Activated CD4-positive, CD25-positive, alpha-beta regulatory T cell (primary cell): Measurements from ENCODE around the gene TBCD.
"Not testable (repeated sequence)": the region's sequence is repeated elsewhere in the genome, so short reads cannot be mapped to it uniquely, and the experiment has no call there.

ENCODE experiments used
- DNase-seq, 4 experiments: peaks; one replicate each; lab custom pipeline; 2025; lab: John Stamatoyannopoulos, UW

Gene TBCD

DNA sequence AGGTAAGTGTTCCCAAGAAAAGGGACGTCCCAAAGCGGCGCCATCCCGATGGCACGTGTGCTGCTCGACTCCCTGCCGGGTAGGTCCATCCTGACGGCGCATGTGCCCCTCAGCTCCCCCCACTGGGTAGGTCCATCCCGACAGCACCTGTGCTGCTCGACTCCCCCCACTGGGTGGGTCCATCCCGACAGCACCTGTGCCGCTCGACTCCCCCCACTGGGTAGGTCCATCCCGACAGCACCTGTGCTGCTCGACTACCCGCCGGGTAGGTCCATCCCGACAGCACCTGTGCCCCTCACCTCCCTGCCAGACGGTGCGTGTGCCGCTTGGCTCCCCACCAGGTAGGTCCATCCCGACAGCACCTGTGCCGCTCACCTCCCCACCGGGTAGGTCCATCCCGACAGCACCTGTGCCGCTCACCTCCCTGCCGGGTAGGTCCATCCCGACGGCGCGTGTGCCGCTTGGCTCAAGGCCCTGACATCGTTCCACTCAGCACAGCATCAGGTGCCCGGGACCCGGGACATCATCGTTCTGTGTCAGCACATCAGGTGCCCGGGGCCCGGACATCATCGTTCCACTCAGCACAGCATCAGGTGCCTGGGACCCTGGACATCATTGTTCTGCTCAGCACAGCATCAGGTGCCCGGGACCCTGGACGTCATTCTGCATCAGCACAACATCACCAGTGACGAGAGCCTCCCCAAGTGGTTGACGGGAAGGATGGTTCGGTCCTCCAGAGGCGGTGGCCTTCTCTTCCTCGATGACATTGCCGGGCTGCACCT is 22.2 kb upstream of the TBCD start:
- no peak for DNase-seq

DNA sequence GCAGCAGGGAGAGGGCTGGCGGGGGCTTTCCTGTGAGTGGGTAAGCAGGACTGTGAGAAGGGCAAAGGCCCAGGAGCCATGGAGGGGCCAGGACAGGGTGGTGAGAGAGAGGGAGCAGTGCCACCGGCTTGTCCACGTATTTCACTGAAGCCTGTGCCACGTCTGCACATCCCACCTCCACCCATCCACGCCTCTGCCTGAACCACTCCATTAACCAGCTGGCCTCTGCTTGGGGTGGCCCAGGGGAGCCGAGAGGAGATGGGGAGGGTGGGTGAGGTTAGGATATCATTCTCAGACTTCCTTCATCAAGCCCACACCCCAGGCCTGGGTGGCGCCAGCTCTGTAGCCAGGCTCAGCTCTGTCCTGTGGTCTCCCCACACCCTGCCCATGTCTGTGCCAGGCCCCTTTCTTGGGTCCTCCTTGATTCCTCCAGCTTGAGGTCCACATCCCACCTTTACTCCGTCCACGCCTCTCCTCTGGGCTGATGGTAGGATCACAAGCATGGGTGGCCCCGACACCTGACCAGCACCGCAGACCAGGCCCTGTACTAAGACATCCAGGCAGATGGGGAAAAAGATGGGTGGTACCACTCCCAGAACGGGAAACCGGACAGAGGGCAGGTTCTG is 19.6 kb upstream of the TBCD start:
- no peak for DNase-seq

DNA sequence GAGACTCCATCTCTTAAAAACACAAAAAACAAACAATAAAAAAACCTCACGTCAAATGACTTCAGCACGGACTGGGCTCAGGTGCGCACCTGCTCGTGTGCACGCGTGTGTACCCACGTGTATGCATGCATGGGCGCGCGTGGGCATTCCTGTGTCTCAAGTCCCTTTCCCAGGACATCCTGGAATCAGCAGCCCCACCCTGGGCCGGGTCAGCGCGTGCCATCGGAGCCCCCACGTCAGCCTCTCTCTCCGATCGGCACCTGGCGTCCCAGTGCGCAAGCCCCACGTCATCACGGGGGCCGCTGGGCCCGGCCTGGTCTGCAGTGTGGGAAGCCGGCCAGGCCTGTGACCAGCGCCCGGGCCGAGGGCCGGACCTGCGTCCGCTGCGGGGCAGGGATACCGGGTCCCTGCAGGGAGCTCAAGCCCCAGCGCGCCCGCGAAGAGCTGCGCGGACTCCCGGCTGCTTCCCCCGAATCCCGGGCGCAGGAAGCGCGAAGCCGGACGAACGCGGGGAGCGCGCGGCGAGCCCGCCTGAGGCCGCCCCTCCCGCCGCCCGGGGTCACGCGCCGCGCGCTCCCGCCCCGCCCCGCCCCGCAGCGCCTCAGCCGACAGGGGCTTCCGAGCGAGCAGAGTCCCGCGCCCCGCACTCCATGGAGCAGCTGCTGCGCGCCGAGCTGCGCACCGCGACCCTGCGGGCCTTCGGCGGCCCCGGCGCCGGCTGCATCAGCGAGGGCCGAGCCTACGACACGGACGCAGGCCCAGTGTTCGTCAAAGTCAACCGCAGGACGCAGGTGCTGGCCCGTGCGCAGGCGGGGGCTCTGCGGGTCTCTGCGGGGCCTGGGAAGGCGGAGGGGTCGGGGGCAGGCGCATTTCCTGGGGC is 16.6 kb upstream of the TBCD start, which contains the start of gene FN3K:
TSS of gene FN3K (plus strand) at position 629 of the 880 bp plus-strand sequence. CDS start at position 651, 22 bp downstream.
- peak in 1 of 4 experiments; percentile 25 for DNase-seq

DNA sequence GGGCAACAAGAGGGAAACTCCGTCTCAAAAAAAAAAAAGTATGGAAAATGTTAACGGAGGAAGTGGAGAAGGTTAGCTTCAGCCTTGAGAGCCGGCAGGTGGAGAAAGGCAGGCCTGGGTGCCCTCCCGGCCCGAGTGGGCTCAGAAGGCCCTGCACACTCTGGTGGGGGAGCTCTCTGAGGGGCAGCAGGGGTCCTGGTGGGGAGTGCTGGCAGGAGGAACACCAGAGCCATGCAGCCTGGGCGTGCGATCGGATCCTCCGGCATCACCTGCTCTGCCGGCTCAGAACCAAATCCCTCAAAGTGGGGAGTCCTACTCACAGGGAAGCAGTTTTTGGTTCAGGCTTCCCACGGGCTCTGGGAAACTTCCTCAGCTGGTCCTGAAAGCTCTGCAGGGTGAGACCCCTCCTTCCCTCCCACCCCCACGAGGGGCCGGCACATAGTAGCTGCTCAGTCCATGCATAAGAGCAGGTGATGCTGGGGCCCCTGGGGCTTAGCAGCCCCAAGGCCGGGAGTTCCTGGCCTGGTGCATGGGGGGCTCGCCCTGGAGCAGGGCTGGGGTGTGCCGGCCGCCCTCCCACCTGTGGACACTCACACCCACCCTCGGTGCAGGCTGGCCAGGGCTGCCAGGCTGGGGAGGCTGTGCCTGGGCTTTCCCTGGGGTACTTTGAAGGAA is 15.2 kb upstream of the TBCD start:
- DNase-seq: no peak

DNA sequence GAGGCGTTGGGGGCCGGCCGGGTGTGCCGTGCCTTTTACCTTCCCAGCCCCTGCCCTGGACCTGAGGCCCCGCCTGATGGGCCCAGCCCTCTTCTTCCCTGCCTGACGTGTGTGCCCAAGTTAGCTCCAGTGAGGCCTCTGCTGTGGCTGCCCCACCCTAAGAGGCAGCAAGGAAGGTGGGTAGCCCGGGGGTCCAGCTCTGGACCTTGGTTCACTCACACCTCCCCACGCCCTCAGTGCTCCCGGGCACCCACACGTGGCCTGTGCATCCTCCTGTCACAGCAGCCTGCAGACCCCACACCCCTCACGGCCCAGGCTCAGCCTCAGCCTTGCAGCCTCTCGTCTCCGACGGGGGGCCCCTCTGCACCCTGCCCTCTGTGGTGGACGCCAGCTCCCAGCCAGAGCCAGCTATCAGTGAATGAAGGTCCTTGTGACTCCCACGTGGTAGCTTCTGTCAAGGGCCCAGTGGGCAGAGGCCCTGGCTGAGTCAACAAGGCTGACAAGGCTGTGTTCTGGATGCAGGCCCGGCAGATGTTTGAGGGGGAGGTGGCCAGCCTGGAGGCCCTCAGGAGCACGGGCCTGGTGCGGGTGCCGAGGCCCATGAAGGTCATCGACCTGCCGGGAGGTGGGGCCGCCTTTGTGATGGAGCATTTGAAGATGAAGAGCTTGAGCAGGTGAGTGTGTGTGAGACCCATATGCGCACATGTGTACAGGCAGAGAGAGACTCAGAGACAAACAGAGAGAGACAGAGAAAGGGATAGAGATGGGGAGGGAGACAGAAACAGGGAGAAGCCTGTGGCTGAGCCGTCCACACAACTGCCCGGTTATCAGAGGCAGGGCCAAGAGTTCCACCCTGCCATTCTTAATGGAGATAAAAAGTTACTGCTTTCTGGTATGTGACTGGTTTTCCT is 13.6 kb upstream of the TBCD start:
- DNase-seq: no peak

DNA sequence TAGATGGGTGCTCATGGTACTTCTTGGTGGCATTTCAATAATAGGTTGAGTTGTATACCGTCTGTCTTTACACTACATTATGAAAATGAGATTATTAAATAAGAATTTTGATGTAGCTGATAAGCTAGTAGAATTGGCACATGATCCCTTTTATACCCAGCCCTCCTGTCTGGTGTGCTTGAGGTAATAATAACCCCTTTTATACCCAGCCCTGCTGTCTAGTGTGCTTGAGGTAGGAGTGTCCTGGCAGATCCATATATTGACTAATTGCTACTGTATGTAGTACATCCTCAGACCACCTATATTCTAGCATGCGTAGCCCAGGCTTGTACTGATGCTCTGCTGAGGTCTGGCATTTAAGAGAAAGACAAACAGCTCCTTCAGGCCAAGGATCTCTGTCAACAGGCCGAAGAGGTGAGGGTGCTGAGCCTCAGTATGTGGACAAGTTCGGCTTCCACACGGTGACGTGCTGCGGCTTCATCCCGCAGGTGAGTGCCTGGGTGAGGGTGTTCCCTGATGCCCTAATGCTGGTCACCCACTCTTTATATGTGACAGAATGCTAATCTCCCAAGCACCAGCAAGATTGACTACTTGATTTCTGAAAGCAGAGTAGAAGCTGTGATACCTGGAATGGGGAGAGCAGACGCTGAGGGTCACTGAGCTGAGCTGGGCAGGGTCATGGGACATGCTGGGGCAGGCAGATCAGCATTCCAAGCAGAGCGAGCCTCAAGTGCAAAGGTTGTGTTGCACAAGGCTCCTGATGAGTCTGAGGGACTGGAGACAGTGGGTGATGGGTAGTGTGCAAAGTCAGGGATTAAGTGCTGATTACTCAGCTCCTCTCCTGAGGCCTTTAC is 10.7 kb upstream of the TBCD start:
- no peak for DNase-seq

DNA sequence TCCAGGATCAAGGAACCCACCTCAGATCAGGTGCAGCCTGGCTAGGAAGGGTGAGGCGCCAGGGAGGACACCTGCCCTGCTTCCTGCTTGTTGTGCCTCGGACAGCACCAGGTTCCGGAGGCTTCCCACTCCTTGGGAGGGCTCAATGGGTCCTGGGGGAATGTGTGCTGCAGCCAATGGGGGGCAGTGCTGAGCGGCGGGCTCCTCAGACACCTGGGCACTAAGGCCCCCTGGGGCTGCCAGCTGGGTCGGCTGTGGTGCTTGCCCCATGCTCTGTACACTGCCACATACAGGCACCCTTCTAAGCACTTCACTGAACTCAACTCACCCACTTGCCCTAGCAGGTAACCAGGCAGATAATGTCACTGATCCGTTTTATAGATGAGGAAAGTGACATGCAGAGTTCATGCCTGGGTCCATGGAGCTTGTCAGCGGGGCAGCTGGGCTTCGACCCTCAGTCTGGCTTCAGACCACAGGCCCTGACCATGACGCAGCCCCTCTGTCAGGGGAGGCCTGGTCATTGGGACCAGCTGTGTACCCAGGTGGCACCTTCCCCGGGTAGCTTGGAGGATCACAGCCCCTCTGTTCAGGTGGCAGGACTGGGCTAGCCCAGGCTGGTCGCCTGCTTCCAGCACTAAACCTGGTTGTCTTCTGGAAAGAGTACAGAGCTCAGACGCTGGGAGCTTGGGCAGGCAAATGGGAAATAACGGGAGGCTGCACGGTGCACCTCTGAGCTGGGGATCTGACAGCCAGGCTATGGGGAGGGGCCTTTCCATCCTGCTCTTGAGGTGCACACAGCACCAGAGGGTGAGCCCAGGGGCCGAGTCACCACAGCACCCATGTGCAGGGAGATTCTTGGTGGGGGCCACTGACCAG is 8.3 kb upstream of the TBCD start:
- no peak for DNase-seq

DNA sequence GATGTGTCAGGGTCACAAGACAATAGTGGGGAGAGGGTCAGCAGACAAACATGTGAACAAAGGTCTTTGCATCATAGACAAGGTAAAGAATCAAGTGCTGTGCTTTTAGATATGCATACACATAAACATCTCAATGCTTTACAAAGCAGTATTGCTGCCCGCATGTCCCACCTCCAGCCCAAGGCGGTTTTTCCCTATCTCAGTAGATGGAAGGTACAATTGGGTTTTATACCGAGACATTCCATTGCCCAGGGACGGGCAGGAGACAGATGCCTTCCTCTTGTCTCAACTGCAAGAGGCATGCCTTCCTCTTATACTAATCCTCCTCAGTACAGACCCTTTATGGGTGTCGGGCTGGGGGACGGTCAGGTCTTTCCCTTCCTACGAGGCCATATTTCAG is 7.1 kb upstream of the TBCD start:
- DNase-seq: not testable (repeated sequence)

DNA sequence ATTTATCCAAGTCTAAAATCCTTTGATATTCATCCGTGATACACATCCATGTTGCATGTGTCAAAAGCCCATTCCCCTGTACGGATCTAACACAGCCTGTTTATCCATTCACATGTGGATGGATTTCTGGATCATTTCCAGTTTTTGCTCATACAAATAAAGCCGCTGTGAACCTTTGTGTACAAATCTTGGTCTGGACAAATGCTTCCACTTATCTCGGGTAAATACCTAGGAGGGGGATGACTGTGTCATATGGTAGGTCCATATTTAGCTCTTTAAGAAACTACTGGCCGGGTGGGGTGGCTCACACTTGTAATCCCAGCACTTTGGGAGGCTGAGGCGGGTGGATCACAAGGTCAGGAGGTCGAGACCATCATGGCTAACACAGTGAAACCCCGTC is 6.3 kb upstream of the TBCD start:
- DNase-seq: no peak

DNA sequence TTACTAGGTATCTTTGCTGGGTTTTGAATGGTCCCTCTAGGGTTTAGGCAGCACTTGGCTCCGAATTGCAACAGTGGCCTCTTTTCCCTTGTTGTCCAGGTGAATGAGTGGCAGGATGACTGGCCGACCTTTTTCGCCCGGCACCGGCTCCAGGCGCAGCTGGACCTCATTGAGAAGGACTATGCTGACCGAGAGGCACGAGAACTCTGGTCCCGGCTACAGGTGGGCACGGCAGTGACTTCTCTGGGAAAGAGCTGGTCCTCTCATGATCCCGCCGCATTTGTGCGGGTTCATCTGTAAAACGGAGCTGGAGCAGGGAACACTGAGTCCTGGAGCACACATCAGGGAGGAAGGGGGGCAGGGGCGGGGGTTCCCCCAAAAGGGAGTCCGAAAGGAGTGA is 3.1 kb upstream of the TBCD start:
- no peak for DNase-seq

DNA sequence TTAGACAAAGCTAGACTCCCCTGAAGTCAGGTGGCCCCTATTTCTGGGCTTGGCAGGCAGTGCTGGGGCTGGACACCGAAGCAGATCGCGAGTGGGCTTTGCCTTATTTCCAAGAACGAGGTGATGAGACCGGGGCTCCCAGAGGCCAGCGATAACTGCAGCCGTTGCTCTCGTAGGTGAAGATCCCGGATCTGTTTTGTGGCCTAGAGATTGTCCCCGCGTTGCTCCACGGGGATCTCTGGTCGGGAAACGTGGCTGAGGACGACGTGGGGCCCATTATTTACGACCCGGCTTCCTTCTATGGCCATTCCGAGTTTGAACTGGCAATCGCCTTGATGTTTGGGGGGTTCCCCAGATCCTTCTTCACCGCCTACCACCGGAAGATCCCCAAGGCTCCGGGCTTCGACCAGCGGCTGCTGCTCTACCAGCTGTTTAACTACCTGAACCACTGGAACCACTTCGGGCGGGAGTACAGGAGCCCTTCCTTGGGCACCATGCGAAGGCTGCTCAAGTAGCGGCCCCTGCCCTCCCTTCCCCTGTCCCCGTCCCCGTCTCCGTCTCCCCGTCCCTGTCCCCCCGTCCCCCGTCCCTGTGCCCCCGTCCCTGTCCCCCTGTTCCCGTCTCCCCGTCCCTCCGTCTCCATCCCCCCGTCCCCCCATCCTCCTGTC is 1.5 kb upstream of the TBCD start:
- DNase-seq: no peak

DNA sequence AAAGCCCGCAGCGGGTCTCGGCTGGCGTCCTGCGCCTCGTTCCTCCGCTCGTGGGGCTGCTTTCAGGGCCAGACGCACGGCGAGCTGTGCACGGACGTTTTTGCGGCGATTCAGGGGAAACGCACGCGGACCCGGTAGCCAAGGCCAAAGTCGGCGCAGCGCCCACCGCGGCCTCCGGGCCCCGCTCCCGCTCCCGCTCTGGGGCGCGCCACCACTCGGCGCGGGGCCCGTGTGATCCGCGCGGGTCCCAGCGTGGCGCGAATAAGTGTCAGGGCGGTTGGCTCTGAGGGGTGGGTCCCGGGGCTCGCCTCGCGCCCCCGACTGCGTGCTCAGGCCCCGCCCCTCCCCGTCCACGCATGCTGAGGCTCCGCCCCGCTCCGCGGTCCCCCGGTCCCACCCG is 694 bp upstream of the TBCD start:
- DNase-seq: no peak

DNA sequence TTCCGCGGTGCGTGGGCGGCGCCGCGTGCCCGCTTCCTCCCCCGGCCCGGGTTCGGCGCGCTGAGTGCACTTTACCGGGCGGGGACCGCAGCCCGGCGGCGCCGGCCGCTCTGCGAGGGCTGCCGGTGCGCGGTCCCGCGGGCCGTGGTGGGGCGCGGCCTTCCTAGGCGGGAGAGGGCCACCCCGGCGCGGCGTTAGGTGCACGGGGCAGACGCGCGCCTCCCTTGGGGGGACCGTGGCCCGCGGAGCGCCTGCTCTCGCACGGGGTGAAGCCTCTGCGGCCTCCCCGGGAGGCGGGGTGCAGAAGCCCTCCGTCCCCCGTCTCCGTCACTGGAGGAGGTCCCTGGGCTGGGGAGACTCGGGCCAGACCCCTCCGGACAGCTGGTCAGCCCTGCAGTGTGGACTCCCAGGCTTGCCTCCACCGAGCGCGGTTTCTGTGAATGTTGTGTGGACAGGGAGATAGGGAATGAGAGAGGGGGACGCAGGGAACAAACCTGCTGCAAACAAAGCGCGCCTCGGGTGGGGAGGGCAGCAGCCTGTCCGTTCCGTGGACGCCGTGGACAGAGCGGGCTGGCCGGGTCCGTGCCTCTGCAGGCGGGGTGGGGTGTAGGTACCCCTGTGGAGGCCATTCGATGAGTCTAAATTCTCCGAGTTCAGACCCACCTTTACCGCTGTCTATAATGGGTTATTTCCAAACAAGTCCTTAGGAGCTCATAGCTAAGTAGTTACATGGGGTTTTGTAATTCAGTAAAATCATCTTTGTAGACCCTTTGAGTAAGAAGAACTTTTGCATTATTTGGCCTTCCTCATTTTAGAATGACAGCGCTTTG is 721 bp downstream of the TBCD start:
- DNase-seq: no peak

DNA sequence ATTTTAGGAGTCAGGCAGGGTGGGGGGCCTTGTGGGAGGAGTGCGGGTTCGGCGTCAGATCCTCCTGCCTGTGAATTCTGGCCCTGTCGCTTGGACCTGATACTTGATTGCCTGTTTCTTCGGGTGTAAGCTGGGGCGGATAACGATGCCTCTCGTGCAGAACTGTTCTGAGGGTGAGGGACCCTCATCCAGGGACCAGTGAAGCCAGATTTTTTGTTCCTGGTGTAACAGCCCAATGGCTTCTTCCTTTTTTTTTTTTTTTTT is 1.3 kb downstream of the TBCD start:
- no peak for DNase-seq

DNA sequence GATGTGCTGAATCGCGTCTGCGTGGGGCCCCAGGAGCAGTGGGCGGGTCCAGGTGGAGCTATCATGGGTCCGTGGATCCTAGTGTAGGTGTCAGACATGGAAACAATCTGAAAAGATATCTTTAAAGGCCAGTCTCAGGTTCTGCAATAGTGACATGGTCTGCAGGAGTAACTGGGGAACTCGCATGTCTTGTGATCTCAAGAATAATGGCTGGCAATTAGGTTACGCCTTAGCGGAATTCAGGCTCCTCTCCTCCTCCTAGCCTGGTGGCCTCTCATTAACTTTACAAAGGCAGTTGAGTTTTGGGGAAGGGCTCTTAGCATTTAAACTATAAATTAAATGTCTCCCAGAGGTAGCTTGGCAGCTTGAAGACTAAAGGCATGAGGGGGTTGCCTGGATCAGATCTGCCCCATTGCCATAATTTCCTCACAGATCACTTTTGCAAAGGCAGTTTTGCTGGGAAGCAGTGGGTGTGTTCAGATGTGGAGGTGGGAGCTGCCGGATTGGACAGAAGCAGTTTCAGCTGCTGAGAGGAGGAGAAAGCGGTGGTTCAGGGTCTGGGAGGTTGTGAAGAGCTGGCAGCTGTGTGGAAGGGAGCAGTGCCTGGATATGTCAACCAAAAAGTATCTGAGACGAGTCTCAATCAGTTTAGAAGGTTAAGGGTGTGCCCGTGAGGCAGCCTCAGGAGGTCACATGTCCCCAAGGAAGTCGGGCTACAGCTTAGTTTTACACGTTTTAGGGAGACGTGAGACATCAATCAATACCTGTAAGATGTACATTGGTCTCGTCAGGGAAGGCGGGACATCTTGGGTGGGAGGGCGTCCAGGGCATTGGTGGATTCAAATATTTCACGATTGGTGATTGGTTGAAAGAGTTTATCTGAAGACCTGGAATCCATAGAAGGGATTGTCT is 2.7 kb downstream of the TBCD start:
- no peak for DNase-seq

DNA sequence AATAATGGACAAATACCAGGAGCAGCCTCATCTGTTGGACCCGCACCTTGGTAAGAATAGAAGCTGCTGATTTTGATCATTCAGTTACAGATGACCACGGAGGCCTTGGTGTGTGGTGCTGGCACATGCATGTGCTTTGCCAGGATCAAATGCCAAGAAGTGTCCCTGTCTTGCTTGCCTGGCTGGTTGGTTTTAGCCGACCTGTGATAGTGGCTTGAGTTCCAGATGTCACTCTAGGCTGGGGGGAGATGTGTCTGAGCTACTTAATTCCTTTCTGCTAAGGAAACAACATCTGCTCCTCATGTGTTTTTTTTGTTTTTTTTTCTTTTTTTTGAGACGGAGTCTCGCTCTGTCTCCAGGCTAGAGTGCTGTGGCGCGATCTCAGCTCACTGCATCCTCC is 4.3 kb downstream of the TBCD start:
- no peak for DNase-seq

DNA sequence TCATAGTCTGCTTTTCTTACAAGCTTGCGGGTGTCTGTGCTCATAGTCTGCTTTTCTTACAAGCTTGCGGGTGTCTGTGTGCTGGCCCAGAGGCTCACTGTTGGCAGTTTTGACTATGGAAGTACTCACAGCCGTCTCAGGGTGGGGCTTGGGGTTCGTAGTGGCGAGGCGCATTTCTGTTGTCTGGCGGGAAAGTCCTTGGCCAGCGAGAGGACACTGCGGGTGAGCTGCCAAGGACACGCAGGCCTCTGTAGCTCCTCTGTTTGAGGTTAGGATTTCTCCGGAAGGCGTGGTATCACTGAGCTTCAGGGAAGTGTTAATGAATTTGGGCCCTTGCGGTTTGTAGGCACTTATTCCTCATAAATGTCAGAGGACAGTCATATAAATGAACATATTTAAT is 13.5 kb downstream of the TBCD start:
- no peak for DNase-seq
